NT2/D1 (cell line): Measurements from ENCODE around the gene UBE2F.

Experiments used
- DNase-seq: peaks from one replicate; pipeline ENCODE4 v3.0.0-alpha.2; 2011; ENCODE audit warnings: low read depth, low spot score
- H3K27me3 ChIP-seq: 2 replicates; pipeline ENCODE4 v1.6.0; 2011; ENCODE audit warnings: mild to moderate bottlenecking; ENCODE audit not compliant: insufficient read length, insufficient read depth
- H3K36me3 ChIP-seq: 2 replicates; pipeline ENCODE4 v1.6.1; 2011; ENCODE audit warnings: mild to moderate bottlenecking, low read length, mixed read lengths; ENCODE audit not compliant: insufficient read depth, insufficient read length
- H3K4me1 ChIP-seq: 2 replicates; pipeline ENCODE4 v1.5.1; 2011; ENCODE audit not compliant: insufficient read depth, insufficient read length
- H3K4me3 ChIP-seq: 2 replicates; pipeline ENCODE4 v1.5.1; 2011; ENCODE audit warnings: low read depth; ENCODE audit not compliant: insufficient read length
- H3K9ac ChIP-seq: 2 replicates; pipeline ENCODE4 v1.6.0; 2011; ENCODE audit warnings: low read depth; ENCODE audit not compliant: insufficient read length
- H3K9me3 ChIP-seq: 2 replicates; pipeline ENCODE4 v1.5.1; 2011; ENCODE audit warnings: mild to moderate bottlenecking, low read length; ENCODE audit not compliant: insufficient read depth
- SUZ12 ChIP-seq: IDR thresholded peaks from 2 replicates; pipeline ENCODE4 v1.6.1; 2011; ENCODE audit not compliant: insufficient read length, insufficient read depth; ENCODE audit errors: extremely low read depth
- YY1 ChIP-seq: IDR thresholded peaks from 2 replicates; pipeline ENCODE4 v1.6.1; 2011; ENCODE audit not compliant: insufficient read length, insufficient read depth
- ZNF274 ChIP-seq: IDR thresholded peaks from 2 replicates; pipeline ENCODE4 v1.6.1; 2011; ENCODE audit warnings: mild to moderate bottlenecking, low read depth, low read length

Gene UBE2F

DNA sequence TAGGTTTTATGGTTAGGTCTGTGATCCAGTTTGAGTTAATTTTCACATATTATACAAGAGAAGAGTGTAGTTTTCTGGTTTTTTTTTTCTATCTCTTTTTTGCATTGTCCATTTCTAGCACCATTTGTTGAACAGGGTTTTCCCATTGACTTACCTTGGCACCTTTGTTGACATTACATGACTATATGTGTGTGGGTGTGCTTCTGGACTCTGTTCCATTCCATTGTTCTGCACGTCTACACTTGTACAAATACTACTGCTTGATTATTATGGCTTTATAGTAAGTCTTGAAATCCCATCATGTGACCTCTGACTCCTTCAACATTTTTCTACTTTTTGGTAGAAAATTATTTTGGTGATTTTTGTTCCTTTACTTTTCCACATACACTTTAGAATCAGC, 38.7 kb downstream of the UBE2F start:
- no peaks in the 10 kb centered on the region for H3K9me3 ChIP-seq
- no peaks in the 10 kb centered on the region for H3K4me1 ChIP-seq
- peaks cover 10% of the 10 kb centered on the region for H3K36me3 ChIP-seq
- H3K27me3 ChIP-seq = no peaks in the 10 kb centered on the region
- TF ChIP-seq SUZ12 (no peak), ZNF274 (no peak), YY1 (no peak)
- no peak for DNase-seq
- H3K4me3 ChIP-seq = no peak overlapping the region
- no peak overlapping the region for H3K9ac ChIP-seq

GRCh38 chr2:238006510-238006909, 39.7 kb downstream of the UBE2F start:
- H3K9ac ChIP-seq = no peak overlapping the region
- H3K27me3 ChIP-seq = no peaks in the 10 kb centered on the region
- no peak for DNase-seq
- H3K36me3 ChIP-seq = peaks cover 10% of the 10 kb centered on the region
- TF ChIP-seq YY1 (no peak), ZNF274 (no peak), SUZ12 (no peak)
- no peak overlapping the region for H3K4me3 ChIP-seq
- no peaks in the 10 kb centered on the region for H3K9me3 ChIP-seq
- H3K4me1 ChIP-seq = no peaks in the 10 kb centered on the region

DNA sequence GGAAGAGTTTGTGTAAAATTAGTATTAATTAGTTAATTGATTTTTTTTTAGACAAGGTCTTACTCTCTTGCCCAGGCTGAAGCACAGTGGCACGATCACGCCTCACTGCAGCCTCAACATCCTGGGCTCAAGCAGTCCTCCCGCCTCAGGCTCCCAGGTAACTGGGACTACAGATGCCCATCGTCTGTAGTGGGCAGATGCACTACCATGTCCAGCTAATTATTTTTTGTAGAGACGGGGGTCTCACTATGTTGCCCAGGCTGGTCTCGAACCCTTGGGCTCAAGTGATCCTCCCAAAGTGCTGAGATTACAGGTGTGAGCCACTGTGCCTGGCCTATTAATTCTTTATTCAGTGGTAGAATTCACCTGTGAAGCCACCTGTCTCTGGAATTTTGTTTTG, 41.1 kb downstream of the UBE2F start:
- TF ChIP-seq ZNF274 (no peak), SUZ12 (no peak), YY1 (no peak)
- no peak for DNase-seq
- H3K4me3 ChIP-seq = no peak overlapping the region
- peaks cover 10% of the 10 kb centered on the region for H3K36me3 ChIP-seq
- H3K9ac ChIP-seq = no peak overlapping the region
- no peaks in the 10 kb centered on the region for H3K9me3 ChIP-seq
- H3K4me1 ChIP-seq = no peaks in the 10 kb centered on the region
- no peaks in the 10 kb centered on the region for H3K27me3 ChIP-seq

DNA sequence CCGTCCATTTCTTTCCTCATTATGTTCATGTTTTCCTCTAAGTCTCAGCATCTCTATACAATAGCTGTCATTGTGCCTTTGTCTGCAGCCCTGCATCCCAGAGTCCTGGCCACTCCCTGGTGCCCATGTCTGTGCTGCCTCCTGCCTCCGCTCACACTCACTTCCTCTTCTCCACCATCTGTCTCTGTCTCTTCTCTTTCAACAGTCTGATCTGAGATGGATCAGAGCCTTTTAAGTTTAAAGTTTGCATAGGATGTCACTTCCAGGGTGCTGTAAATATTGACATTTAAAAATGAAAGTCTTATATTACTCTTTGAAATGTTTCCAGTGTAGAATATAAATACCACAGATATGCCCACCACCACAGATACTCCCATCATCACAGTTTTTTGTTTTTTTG, 42.7 kb downstream of the UBE2F start:
- Histone ChIP-seq H3K9ac (no peak overlapping the region), H3K36me3 (peaks cover 12% of the 10 kb centered on the region), H3K4me1 (no peaks in the 10 kb centered on the region), H3K9me3 (no peaks in the 10 kb centered on the region), H3K4me3 (no peak overlapping the region), H3K27me3 (no peaks in the 10 kb centered on the region)
- DNase-seq = no peak
- no peak for TF ChIP-seq YY1
- no peak for TF ChIP-seq ZNF274
- no peak for TF ChIP-seq SUZ12

DNA sequence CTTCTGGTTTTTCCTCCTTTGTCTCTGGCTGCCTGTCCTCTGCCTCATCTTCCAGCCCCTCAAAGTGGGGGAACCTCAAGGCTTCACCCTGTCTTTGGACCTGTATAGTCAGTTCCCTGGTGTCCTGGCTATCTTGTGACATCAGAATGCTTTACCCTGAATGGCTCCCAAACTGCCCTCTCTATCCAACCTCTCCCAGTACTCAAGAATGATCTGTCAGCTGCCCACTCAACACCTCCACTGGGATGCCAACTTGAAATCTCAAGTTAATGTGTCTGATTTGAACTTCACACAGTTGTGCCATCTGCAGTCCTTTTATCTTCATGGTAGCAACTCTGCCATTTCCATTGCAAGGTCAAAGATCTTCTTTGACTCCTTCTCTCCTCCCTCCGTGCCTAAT, 43.8 kb downstream of the UBE2F start:
- Histone ChIP-seq H3K4me1 (no peaks in the 10 kb centered on the region), H3K9ac (no peak overlapping the region), H3K36me3 (peaks cover 9% of the 10 kb centered on the region), H3K4me3 (no peak overlapping the region), H3K9me3 (no peaks in the 10 kb centered on the region), H3K27me3 (no peaks in the 10 kb centered on the region)
- no peak for DNase-seq
- no peak for TF ChIP-seq ZNF274
- TF ChIP-seq SUZ12 = no peak
- TF ChIP-seq YY1 = no peak

DNA sequence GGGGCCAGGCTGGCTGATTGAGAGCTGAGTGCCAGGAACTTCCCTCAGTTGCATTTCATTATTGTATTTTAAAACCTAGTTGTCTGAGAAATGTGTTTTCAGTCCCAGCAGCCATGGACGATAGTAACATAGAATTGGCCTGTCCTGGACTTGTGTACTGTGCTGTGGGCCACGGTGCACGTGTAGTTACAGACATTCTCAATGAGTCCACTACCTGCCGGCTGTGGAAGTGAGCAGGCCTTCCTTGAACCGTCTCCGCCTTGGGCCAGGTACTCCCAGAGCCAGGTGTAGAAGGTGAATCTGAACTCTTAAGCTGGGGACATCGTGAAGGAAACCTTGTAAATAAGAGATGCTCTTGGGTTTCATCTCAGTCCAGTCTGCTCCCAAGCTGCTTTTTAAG, 47.0 kb downstream of the UBE2F start:
- H3K27me3 ChIP-seq = no peaks in the 10 kb centered on the region
- no peak overlapping the region for H3K4me3 ChIP-seq
- H3K36me3 ChIP-seq = peaks cover 18% of the 10 kb centered on the region
- no peak overlapping the region for H3K9ac ChIP-seq
- no peaks in the 10 kb centered on the region for H3K4me1 ChIP-seq
- no peak for DNase-seq
- TF ChIP-seq ZNF274 = no peak
- no peak for TF ChIP-seq SUZ12
- no peak for TF ChIP-seq YY1
- no peaks in the 10 kb centered on the region for H3K9me3 ChIP-seq

- Histone ChIP-seq H3K36me3 (peaks cover 30% of the 10 kb centered on the region), H3K4me1 (no peaks in the 10 kb centered on the region), H3K9me3 (no peaks in the 10 kb centered on the region), H3K27me3 (no peaks in the 10 kb centered on the region), H3K4me3 (no peak overlapping the region), H3K9ac (no peak overlapping the region)
- TF ChIP-seq YY1 (no peak), SUZ12 (no peak), ZNF274 (no peak)
- no peak for DNase-seq
Observed at GRCh38 chr2:238015705-238016104, 48.9 kb downstream of the UBE2F start.

DNA sequence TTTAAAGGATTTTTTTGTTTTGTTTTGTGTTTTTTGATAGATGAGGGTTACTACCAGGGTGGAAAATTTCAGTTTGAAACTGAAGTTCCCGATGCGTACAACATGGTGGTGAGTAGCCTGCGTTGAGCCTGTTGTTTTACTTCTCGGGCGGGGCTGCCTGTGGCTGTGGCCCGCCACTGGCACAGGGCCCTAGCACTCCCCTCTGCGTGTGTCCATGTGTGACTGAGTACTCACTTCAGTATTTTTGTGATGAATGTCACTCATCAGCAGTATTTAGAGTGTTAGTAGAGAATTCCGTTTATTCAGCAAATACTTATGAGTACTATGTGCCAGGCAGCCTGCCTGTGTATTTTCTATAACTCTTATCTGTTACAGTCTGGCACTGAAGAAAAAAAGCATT, 49.7 kb downstream of the UBE2F start:
- H3K9ac ChIP-seq = no peak overlapping the region
- no peaks in the 10 kb centered on the region for H3K4me1 ChIP-seq
- H3K27me3 ChIP-seq = no peaks in the 10 kb centered on the region
- H3K9me3 ChIP-seq = no peaks in the 10 kb centered on the region
- DNase-seq = no peak
- no peak overlapping the region for H3K4me3 ChIP-seq
- TF ChIP-seq SUZ12 (no peak), YY1 (no peak)
- peaks cover 37% of the 10 kb centered on the region for H3K36me3 ChIP-seq
